K562 (cell line): Measurements from ENCODE around the gene SAMD4A. TPM values are rescaled to one million over a fixed set of nuclear protein-coding genes. Genes with fewer than 3 reads are reported as not detected.

Experiments used
- ATAC-seq: fragments of 200-7000 bp; cut with Tn5 transposase; 3 replicates; pipeline ENCODE4 v1.9.1; 2020; ENCODE audit warnings: moderate library complexity
- BruUV-seq: library from RNA; stranded (reverse); fragments of 400-500 nt; replicated peaks from 2 replicates; lab custom pipeline; 2021; lab: Mats Ljungman, UMichigan
- CTCF ChIA-PET: fragments of 300-600 bp; formaldehyde crosslinking; extraction: SDS; loops from one replicate; lab custom pipeline; 2021; ENCODE audit warnings: low intra/inter-chr PET ratio; lab: Yijun Ruan, JAX
- POLR2A ChIA-PET: fragments of 300-600, 350-650 bp; sonication (Branson Sonifier 250); formaldehyde crosslinking; extraction: SDS; loops from one replicate; lab custom pipeline; 2021; ENCODE audit warnings: antibody characterized with exemption, inconsistent platforms; lab: Yijun Ruan, JAX
- DNase-seq, 4 experiments: peaks; one replicate each; pipeline versions ENCODE4 v3.0.0 to v3.0.0-alpha.2; 2011 to 2018; ENCODE audit warnings: low spot score in 3 of 4, mixed read lengths in 3 of 4; ENCODE audit errors: extremely low read depth in 1 of 4
- FAIRE-seq: peaks from 2 replicates; lab custom pipeline; 2011; peaks lifted over from hg19 to GRCh38; lab: Jason Lieb, UNC
- H2AFZ ChIP-seq: 2 replicates; pipeline ENCODE4 v1.6.0; 2011; ENCODE audit warnings: low read depth, low read length, control low read depth, inconsistent platforms
- H3K27ac ChIP-seq: fragments of 200-600 bp; 3 replicates; pipeline ENCODE4 v1.8.0; 2011; ENCODE audit warnings: low read depth, mild to moderate bottlenecking, control low read depth, inconsistent platforms, low read length, moderate library complexity, mixed read lengths; ENCODE audit errors: extremely low read depth
- H3K27me3 ChIP-seq, 2 experiments: fragments of 300-600 bp in 1 of 2; 2 replicates in 1 of 2; 3 replicates in 1 of 2; pipeline versions ENCODE4 v1.6.0 to v1.8.0; 2011; ENCODE audit warnings: inconsistent platforms in 2 of 2, low read length in 2 of 2, mild to moderate bottlenecking in 1 of 2, mixed read lengths in 1 of 2, moderate library complexity in 1 of 2; ENCODE audit not compliant: control insufficient read depth in 2 of 2, insufficient read depth in 2 of 2
- H3K36me3 ChIP-seq: fragments of 300-600 bp; 3 replicates; pipeline ENCODE4 v1.8.0; 2011; ENCODE audit warnings: mild to moderate bottlenecking, low read length, inconsistent platforms; ENCODE audit not compliant: control insufficient read depth, insufficient read depth
- H3K4me1 ChIP-seq, 2 experiments: fragments of 200-600 bp in 1 of 2; replicated peaks in 1 of 2; 2 replicates in 1 of 2; 3 replicates in 1 of 2; pipeline versions ENCODE4 v1.5.1 to v1.8.0; 2011; ENCODE audit warnings: inconsistent platforms in 2 of 2, low read length in 2 of 2, mild to moderate bottlenecking in 1 of 2, mixed read lengths in 1 of 2, moderate library complexity in 1 of 2; ENCODE audit not compliant: control insufficient read depth in 2 of 2, insufficient read depth in 2 of 2
- H3K4me2 ChIP-seq: 2 replicates; pipeline ENCODE4 v1.6.1; 2011; ENCODE audit warnings: low read length, control low read depth, inconsistent platforms, mixed read lengths; ENCODE audit not compliant: insufficient read depth
- H3K4me3 ChIP-seq: fragments of 200-600 bp; sonication (generic), shearing (Covaris generic); 2 replicates; pipeline ENCODE4 v1.5.1; 2016; ENCODE audit warnings: control low read depth, inconsistent platforms
- H3K79me2 ChIP-seq: fragments of 200-600 bp; 3 replicates; pipeline ENCODE4 v1.8.0; 2011; ENCODE audit warnings: low read length, inconsistent platforms; ENCODE audit not compliant: control insufficient read depth, insufficient read depth
- H3K9ac ChIP-seq, 2 experiments: 2 replicates each; pipeline versions ENCODE4 v1.6.0 to v1.6.1; 2011; ENCODE audit warnings: low read depth in 2 of 2, low read length in 2 of 2, control low read depth in 1 of 2, inconsistent platforms in 1 of 2, mild to moderate bottlenecking in 1 of 2, mixed read lengths in 1 of 2; ENCODE audit not compliant: insufficient read depth in 1 of 2
- H3K9me1 ChIP-seq: one replicate; pipeline ENCODE4 v1.6.0; 2011; ENCODE audit warnings: inconsistent platforms, mild to moderate bottlenecking, low read length, moderate library complexity; ENCODE audit not compliant: control insufficient read depth, insufficient read depth
- H3K9me3 ChIP-seq: replicated peaks from 2 replicates; pipeline ENCODE4 v1.5.1; 2011; ENCODE audit warnings: low read depth, low read length, inconsistent platforms; ENCODE audit not compliant: control insufficient read depth, insufficient read depth
- H4K20me1 ChIP-seq: replicated peaks from 2 replicates; pipeline ENCODE4 v1.6.1; 2011; ENCODE audit warnings: low read length, inconsistent platforms, mixed read lengths; ENCODE audit not compliant: control insufficient read depth, insufficient read depth
- BHLHE40 ChIP-seq: IDR thresholded peaks from 2 replicates; pipeline ENCODE4 v1.6.1; 2011; ENCODE audit warnings: low read length, improper control_type of control experiment
- CAMTA2 ChIP-seq: fragments of 250-450 bp; sonication (Bioruptor Pico); conservative IDR thresholded peaks from 2 replicates; pipeline ENCODE4 v1.5.1; 2022
- ESRRA ChIP-seq: fragments of 450-650 bp; IDR thresholded peaks from 2 replicates; pipeline ENCODE4 v1.6.1; 2014; ENCODE audit warnings: low read depth, mild to moderate bottlenecking, moderate library complexity, borderline replicate concordance
- HNRNPK ChIP-seq: fragments of 200-400 bp; formaldehyde crosslinking; IDR thresholded peaks from one replicate; pipeline ENCODE4 v1.6.1; 2018; ENCODE audit warnings: mild to moderate bottlenecking, low read depth, low read length; ENCODE audit not compliant: poor library complexity, severe bottlenecking
- HNRNPL ChIP-seq: fragments of 200-400 bp; formaldehyde crosslinking; IDR thresholded peaks from 2 replicates; pipeline ENCODE4 v1.6.1; 2017; ENCODE audit warnings: low read depth, mild to moderate bottlenecking, low read length
- JUN ChIP-seq, 2 experiments: sonication (generic) in 1 of 2; formaldehyde crosslinking in 1 of 2; IDR thresholded peaks; 2 replicates each; pipeline versions ENCODE4 v1.6.1 to v1.8.0; 2012 to 2022; ENCODE audit warnings: borderline replicate concordance in 2 of 2, mild to moderate bottlenecking in 2 of 2, improper control_type of control experiment in 1 of 2, low read depth in 1 of 2, low read length in 1 of 2, missing genetic modification reagents in 1 of 2
- KHSRP ChIP-seq: fragments of 450-650 bp; IDR thresholded peaks from 2 replicates; pipeline ENCODE4 v1.6.1; 2017
- KLF16 ChIP-seq: IDR thresholded peaks from 2 replicates; pipeline ENCODE4 v1.6.1; 2016; ENCODE audit warnings: antibody characterized with exemption
- NFXL1 ChIP-seq: fragments of 450-650 bp; formaldehyde crosslinking; IDR thresholded peaks from 2 replicates; pipeline ENCODE4 v1.4.0; 2021; ENCODE audit warnings: mild to moderate bottlenecking
- NR2C2 ChIP-seq, 2 experiments: fragments of 200-800 bp in 1 of 2; sonication (Bioruptor generic) in 1 of 2; sonication (generic) in 1 of 2; formaldehyde crosslinking in 1 of 2; IDR thresholded peaks; 2 replicates each; pipeline versions ENCODE4 v1.6.1 to v1.8.0; 2016 to 2022; ENCODE audit warnings: mild to moderate bottlenecking in 1 of 2, missing compliant biosample characterization in 1 of 2, missing genetic modification characterization in 1 of 2, missing genetic modification reagents in 1 of 2
- PHF21A ChIP-seq: fragments of 450-650 bp; IDR thresholded peaks from 2 replicates; pipeline ENCODE4 v1.6.1; 2017; ENCODE audit warnings: low read depth, borderline replicate concordance
- PRPF4 ChIP-seq: fragments of 200-400 bp; formaldehyde crosslinking; IDR thresholded peaks from one replicate; pipeline ENCODE4 v1.6.1; 2017; ENCODE audit warnings: low read length, low read depth, mild to moderate bottlenecking; ENCODE audit not compliant: insufficient read depth, poor library complexity, severe bottlenecking
- REST ChIP-seq, 2 experiments: fragments of 450-650 bp; formaldehyde crosslinking in 1 of 2; IDR thresholded peaks; 2 replicates each; pipeline versions ENCODE4 v1.4.0 to v1.6.1; 2014 to 2020; ENCODE audit warnings: mild to moderate bottlenecking in 2 of 2, borderline replicate concordance in 1 of 2, low read depth in 1 of 2
- TCF7L2 ChIP-seq: fragments of 150-350 bp; IDR thresholded peaks from 2 replicates; pipeline ENCODE4 v1.6.1; 2016; ENCODE audit warnings: low read depth, mild to moderate bottlenecking, low read length, moderate library complexity
- WGBS: fragments of 100-300 bp; shearing (Covaris generic); methylation state at CpG from one replicate; pipeline ENCODE4 v1.1.6; 2016; ENCODE audit warnings: low coverage, mixed read lengths; ENCODE audit not compliant: insufficient coverage; ENCODE audit errors: missing lambda C conversion rate; 5-methylcytosine and 5-hydroxymethylcytosine counted together
- in situ Hi-C: fragments of 300-500 bp; cut with MboI; formaldehyde crosslinking; loops from 4 replicates; pipeline ENCODE4 v1.15.0; 2018; ENCODE audit warnings: inconsistent platforms, mixed read lengths
- intact Hi-C: fragments of 100-400 bp; cut with micrococcal nuclease; formaldehyde crosslinking; loops from 2 replicates; pipeline ENCODE4 v1.14.2; 2022
- polyA plus RNA-seq, 8 experiments: library from polyadenylated mRNA; depleted of rRNA in 4 of 8; stranded (reverse) in 5 of 8; unstranded in 3 of 8; fragments of >200 nt; fragmentation: Nextera tagmentation in 2 of 8; fragmentation: Illumina TruSeq in 1 of 8; extraction: Ambion mirVana in 2 of 8; extraction: Trizol in 1 of 8; gene quantifications; 2 replicates each; pipeline versions ENCODE4 v1.2.1 to v1.2.3, GENCODE V29; 2011 to 2014; ENCODE audit warnings: inconsistent platforms in 1 of 8, missing spikeins in 1 of 8
- total RNA-seq, 7 experiments: library from RNA; depleted of rRNA in 6 of 7; stranded (reverse); fragments of >200 nt in 6 of 7; fragmentation: Illumina TruSeq in 2 of 7; extraction: Trizol in 2 of 7; gene quantifications; 2 replicates each; pipeline versions ENCODE4 v1.2.1 to v1.2.3, GENCODE V29; 2011 to 2021; ENCODE audit warnings: low replicate concordance in 1 of 7

The SAMD4A gene
- total and polyA plus RNA-seq, 9 of the 15 experiments (the other 6 are each of a cell fraction or from before 2014, with no cell fraction given): 0.66 to 6.8 (median 3.3) TPM

- no peak for FAIRE-seq
- Histone ChIP-seq H3K79me2 (no peaks in the 10 kb centered on the region), H4K20me1 (no peaks in the 10 kb centered on the region), H3K27me3 (no peaks in the 10 kb centered on the region), H3K9ac (no peak overlapping the region), H3K36me3 (no peaks in the 10 kb centered on the region), H3K27ac (no peak overlapping the region), H3K4me2 (no peak overlapping the region), H2AFZ (no peak overlapping the region), H3K9me1 (no peaks in the 10 kb centered on the region), H3K4me1 (no peaks in the 10 kb centered on the region; a peak in 1 of 5 replicates), H3K4me3 (no peak overlapping the region), H3K9me3 (no peaks in the 10 kb centered on the region)
- no TSS peak for BruUV-seq
- intact Hi-C loops (no loop called here), in situ Hi-C loops (loop anchor here (5.0 kb wide), 1 partner anchor 33 kb away; no protein-coding TSS in a partner anchor)
- no peak for ATAC-seq
- WGBS: 37% methylated on average over 10 of the region's 10 CpGs
- POLR2A ChIA-PET: no interaction called here
- CTCF ChIA-PET: no interaction called here
- no peak for DNase-seq
- TF ChIP-seq PRPF4 (no peak), NR2C2 (CRISPR knock-in tag; IDR thresholded peaks at IDR 0.05) (no peak), NR2C2 (tag; IDR thresholded peaks at IDR 0.05) (no peak), REST (IDR thresholded peaks at IDR 0.05; ENCODE audit: borderline replicate concordance) (peak; percentile 63), REST (CRISPR knock-in tag; IDR thresholded peaks at IDR 0.05; ENCODE audit: low read depth) (no peak), PHF21A (no peak), NFXL1 (CRISPR knock-in tag) (no peak), TCF7L2 (no peak), HNRNPK (no peak), BHLHE40 (no peak), KHSRP (no peak), ESRRA (no peak), JUN (IDR thresholded peaks at IDR 0.05; ENCODE audit: borderline replicate concordance, low read depth, low read length) (no peak), JUN (CRISPR knock-in tag; IDR thresholded peaks at IDR 0.05; ENCODE audit: borderline replicate concordance) (no peak), CAMTA2 (CRISPR knock-in tag) (no peak), HNRNPL (no peak), KLF16 (peak; percentile 47; the same call in 1 of the 2 replicates)
Observed at GRCh38 chr14:54650331-54650958, 83.5 kb downstream of the SAMD4A start.
